HFFc6 (cell line): ENCODE results near the gene JMJD7. TPM values are rescaled to one million over a fixed set of nuclear protein-coding genes. Genes with fewer than 3 reads are reported as not detected.

Experiments
- DNase-seq: peaks from one replicate; pipeline ENCODE4 v3.0.0-alpha.2; 2018
- H3K27ac Mint-ChIP-seq: 2 replicates; pipeline ENCODE4 v1.8.0; 2020; ENCODE audit warnings: mild to moderate bottlenecking, mixed read lengths
- H3K27me3 Mint-ChIP-seq: 2 replicates; pipeline ENCODE4 v1.8.0; 2021; ENCODE audit warnings: mild to moderate bottlenecking, moderate library complexity, mixed read lengths; ENCODE audit not compliant: insufficient read depth
- H3K36me3 Mint-ChIP-seq: 2 replicates; pipeline ENCODE4 v1.8.0; 2021; ENCODE audit warnings: low read depth, mixed read lengths
- H3K4me1 Mint-ChIP-seq: 2 replicates; pipeline ENCODE4 v1.8.0; 2020; ENCODE audit warnings: low read depth, mixed read lengths
- H3K4me3 Mint-ChIP-seq: 2 replicates; pipeline ENCODE4 v1.8.0; 2020; ENCODE audit warnings: mild to moderate bottlenecking, moderate library complexity, mixed read lengths
- H3K9me3 Mint-ChIP-seq: 2 replicates; pipeline ENCODE4 v1.8.0; 2020; ENCODE audit warnings: mild to moderate bottlenecking, mixed read lengths
- total RNA-seq, 6 experiments: library from RNA; stranded (reverse); fragmentation: NEBNext Ultra II Directional; extraction: Animal tissue kit (Norgen Biotek cat#: 25700); gene quantifications; 2 replicates in 1 of 6; 3 replicates in 5 of 6; pipeline ENCODE4 v1.2.3, GENCODE V29; 2021
- TF ChIP-seq, protein P1 (sequence below): fragments of 200-600 bp; sonication (generic); IDR thresholded peaks from 2 replicates; pipeline ENCODE4 v1.5.0; 2021; ENCODE audit warnings: antibody characterized with exemption, mild to moderate bottlenecking

Gene JMJD7
- total RNA-seq, 6 experiments from 2014 or later: 4.9 to 11.0 (median 8.2) TPM

- H3K9me3 Mint-ChIP-seq: no peaks in the 10 kb centered on the region
- H3K27ac Mint-ChIP-seq: peak overlapping the region; percentile 91
- H3K36me3 Mint-ChIP-seq: peaks cover 4% of the 10 kb centered on the region; the same call in 1 of the 2 replicates
- TF ChIP-seq, protein P1, sequence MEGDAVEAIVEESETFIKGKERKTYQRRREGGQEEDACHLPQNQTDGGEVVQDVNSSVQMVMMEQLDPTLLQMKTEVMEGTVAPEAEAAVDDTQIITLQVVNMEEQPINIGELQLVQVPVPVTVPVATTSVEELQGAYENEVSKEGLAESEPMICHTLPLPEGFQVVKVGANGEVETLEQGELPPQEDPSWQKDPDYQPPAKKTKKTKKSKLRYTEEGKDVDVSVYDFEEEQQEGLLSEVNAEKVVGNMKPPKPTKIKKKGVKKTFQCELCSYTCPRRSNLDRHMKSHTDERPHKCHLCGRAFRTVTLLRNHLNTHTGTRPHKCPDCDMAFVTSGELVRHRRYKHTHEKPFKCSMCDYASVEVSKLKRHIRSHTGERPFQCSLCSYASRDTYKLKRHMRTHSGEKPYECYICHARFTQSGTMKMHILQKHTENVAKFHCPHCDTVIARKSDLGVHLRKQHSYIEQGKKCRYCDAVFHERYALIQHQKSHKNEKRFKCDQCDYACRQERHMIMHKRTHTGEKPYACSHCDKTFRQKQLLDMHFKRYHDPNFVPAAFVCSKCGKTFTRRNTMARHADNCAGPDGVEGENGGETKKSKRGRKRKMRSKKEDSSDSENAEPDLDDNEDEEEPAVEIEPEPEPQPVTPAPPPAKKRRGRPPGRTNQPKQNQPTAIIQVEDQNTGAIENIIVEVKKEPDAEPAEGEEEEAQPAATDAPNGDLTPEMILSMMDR: no peak
- no peaks in the 10 kb centered on the region; the same call in 1 of the 2 replicates for H3K27me3 Mint-ChIP-seq
- peak overlapping the region; percentile 73; the same call in 1 of the 2 replicates for H3K4me3 Mint-ChIP-seq
- H3K4me1 Mint-ChIP-seq: peaks cover 69% of the 10 kb centered on the region
- no peak for DNase-seq
Measured at GRCh38 chr15:41790169-41790568, 37.7 kb upstream of the JMJD7 start.

GRCh38 chr15:41790756-41791546, 36.9 kb upstream of the JMJD7 start:
- peaks cover 4% of the 10 kb centered on the region; the same call in 1 of the 2 replicates for H3K36me3 Mint-ChIP-seq
- DNase-seq: peak; percentile 84
- peak overlapping the region; percentile 73 for H3K4me3 Mint-ChIP-seq
- TF ChIP-seq, protein P1: no peak
- H3K27me3 Mint-ChIP-seq: no peaks in the 10 kb centered on the region; the same call in 1 of the 2 replicates
- H3K9me3 Mint-ChIP-seq: no peaks in the 10 kb centered on the region
- H3K27ac Mint-ChIP-seq: peak overlapping the region; percentile 91
- peaks cover 77% of the 10 kb centered on the region for H3K4me1 Mint-ChIP-seq

DNA sequence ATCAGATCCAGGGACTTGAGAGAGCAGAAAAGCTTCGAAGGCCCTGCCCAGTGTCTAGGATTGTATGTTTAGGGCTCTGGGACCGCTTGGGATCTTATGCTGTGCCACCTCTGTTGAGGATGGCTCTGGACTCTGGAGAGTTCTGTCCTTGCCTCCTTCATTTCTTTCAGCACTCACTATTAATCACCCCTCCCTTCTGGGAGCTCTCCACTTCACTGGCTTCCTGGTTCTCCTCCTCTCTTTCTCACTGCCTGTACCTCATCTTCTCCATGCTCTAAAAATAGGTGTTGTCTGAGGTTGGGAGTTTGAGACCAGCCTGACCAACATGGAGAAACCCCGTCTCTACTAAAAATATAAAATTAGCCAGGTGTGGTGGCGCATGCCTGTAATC, 36.4 kb upstream of the JMJD7 start:
- TF ChIP-seq, protein P1: no peak
- DNase-seq: no peak
- Mint-ChIP-seq H3K4me1 (peaks cover 83% of the 10 kb centered on the region), H3K36me3 (peaks cover 4% of the 10 kb centered on the region; the same call in 1 of the 2 replicates), H3K4me3 (peak overlapping the region; percentile 73), H3K9me3 (no peaks in the 10 kb centered on the region), H3K27ac (peak overlapping the region; percentile 91), H3K27me3 (no peaks in the 10 kb centered on the region; the same call in 1 of the 2 replicates)

GRCh38 chr15:41792000-41792637, 35.8 kb upstream of the JMJD7 start:
- peaks cover 4% of the 10 kb centered on the region; the same call in 1 of the 2 replicates for H3K36me3 Mint-ChIP-seq
- no peak for DNase-seq
- H3K9me3 Mint-ChIP-seq: no peaks in the 10 kb centered on the region
- H3K27me3 Mint-ChIP-seq: no peaks in the 10 kb centered on the region; the same call in 1 of the 2 replicates
- H3K27ac Mint-ChIP-seq: peak overlapping the region; percentile 91
- TF ChIP-seq, protein P1: no peak
- peak overlapping the region; percentile 73 for H3K4me3 Mint-ChIP-seq
- H3K4me1 Mint-ChIP-seq: peaks cover 89% of the 10 kb centered on the region

DNA sequence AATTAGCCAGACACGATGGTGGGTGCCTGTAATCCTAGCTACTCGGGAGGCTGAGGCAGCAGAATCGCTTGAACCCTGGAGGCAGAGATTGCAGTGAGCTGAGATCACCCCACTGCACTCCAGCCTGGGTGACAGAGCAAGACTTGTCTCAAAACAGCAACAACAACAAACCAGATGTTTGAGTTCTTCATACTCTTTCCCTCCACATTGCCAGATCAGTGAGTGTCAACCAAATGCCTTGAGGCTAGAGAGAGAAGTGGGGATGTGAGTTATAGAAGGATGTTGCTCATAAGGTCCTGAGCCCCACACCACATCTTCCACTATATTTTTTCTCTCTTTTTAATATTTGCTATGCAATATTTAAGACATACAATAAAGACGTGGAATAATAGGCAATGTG, 33.8 kb upstream of the JMJD7 start:
- H3K36me3 Mint-ChIP-seq: peaks cover 4% of the 10 kb centered on the region; the same call in 1 of the 2 replicates
- peak overlapping the region; percentile 74 for H3K4me3 Mint-ChIP-seq
- H3K27me3 Mint-ChIP-seq: no peaks in the 10 kb centered on the region; the same call in 1 of the 2 replicates
- TF ChIP-seq, protein P1: no peak
- peak overlapping the region; percentile 95 for H3K27ac Mint-ChIP-seq
- H3K4me1 Mint-ChIP-seq: peaks cover 93% of the 10 kb centered on the region
- H3K9me3 Mint-ChIP-seq: no peaks in the 10 kb centered on the region
- DNase-seq: peak; percentile 90
